ENCODE results near the gene ADAM12.

ADAM12 gene

GRCh38 chr10:125997586-125997985, 390.7 kb downstream of the ADAM12 start:
- no peak for TF ChIP-seq CTCF (IDR thresholded peaks at IDR 0.05; ENCODE audit: low read depth, low read length)
- DNase-seq (ENCODE audit: extremely low read depth, low read depth) = no peak

GRCh38 chr10:125995726-125996304, 392.5 kb downstream of the ADAM12 start:
- no peak for TF ChIP-seq CTCF (IDR thresholded peaks at IDR 0.05; ENCODE audit: low read depth, low read length)
- DNase-seq (ENCODE audit: extremely low read depth, low read depth) = no peak

GRCh38 chr10:125994601-125995000, 393.7 kb downstream of the ADAM12 start:
- no peak for TF ChIP-seq CTCF (IDR thresholded peaks at IDR 0.05; ENCODE audit: low read depth, low read length)
- no peak for DNase-seq (ENCODE audit: extremely low read depth, low read depth)

- DNase-seq (ENCODE audit: extremely low read depth, low read depth) = no peak
- no peak for TF ChIP-seq CTCF (IDR thresholded peaks at IDR 0.05; ENCODE audit: low read depth, low read length)
These were observed 396.0 kb downstream of the ADAM12 start for GRCh38 chr10:125992254-125992653.

GRCh38 chr10:125991392-125991791, 396.9 kb downstream of the ADAM12 start:
- TF ChIP-seq CTCF (IDR thresholded peaks at IDR 0.05; ENCODE audit: low read depth, low read length) = no peak
- no peak for DNase-seq (ENCODE audit: extremely low read depth, low read depth)

- no peak for TF ChIP-seq CTCF (IDR thresholded peaks at IDR 0.05; ENCODE audit: low read depth, low read length)
- DNase-seq (ENCODE audit: extremely low read depth, low read depth) = no peak
These were observed 397.3 kb downstream of the ADAM12 start for GRCh38 chr10:125990974-125991373.

- TF ChIP-seq CTCF (IDR thresholded peaks at IDR 0.05; ENCODE audit: low read depth, low read length) = no peak
- DNase-seq (ENCODE audit: extremely low read depth, low read depth) = no peak
These were observed 398.5 kb downstream of the ADAM12 start for GRCh38 chr10:125989791-125990190.

Measured in AG09319 (cell line).